ENCODE measurements around the gene CD14.
A peak's percentile ranks its signal among the peaks of the same experiment; 100 is the strongest.
"Not testable (repeated sequence)": the region's sequence is repeated elsewhere in the genome, so short reads cannot be mapped to it uniquely, and the experiment has no call there.

The CD14 gene

DNA sequence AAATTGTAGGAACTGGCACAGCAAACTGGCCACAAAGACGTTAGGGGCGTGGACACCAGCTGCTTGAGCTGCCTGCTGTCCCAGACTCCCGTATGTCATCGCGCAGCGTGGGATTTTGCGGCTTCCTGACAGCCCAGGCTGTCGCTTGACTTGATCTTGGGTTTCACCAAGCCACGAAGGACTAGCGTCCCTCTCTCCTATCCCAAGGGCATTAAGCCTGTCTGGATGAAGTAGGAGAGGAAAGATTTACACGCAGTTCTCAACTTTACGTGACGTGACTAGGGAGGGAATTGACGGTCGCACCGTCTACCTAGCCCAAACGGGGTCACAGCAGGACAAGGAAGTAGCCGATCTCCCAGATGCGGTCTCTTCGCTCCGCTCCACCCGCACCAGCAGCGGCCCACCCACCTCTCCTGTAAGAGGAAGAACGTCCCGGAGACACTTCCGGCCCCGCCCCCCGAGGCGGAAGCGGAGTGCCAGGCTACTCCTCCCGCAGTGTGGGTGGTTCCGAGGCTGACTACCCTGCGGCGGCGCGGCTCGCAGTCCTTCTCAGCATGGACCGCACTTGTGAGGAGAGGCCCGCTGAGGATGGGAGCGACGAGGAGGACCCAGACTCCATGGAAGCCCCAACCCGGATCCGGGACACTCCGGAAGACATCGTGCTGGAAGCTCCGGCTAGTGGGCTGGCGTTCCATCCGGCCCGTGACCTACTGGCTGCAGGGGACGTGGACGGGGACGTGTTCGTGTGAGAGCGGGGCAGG, 31.6 kb upstream of the CD14 start, which contains the start of gene WDR55:
TSS of gene WDR55 (plus strand) at position 546 of the 761 bp plus-strand sequence. CDS start at position 555, 9 bp downstream.
- Histone ChIP-seq H3K4me2 (ENCODE audit: low read length) (peak within 1 kb of the TSS; percentile 90), H2AFZ (ENCODE audit: low read length) (0 out of 2 replicates have a peak within 1 kb of the TSS, but pooled peaks have one; percentile 10), H3K9ac (ENCODE audit: low read length) (peak within 1 kb of the TSS; percentile 84), H4K20me1 (ENCODE audit: insufficient read depth, low read length) (no peaks in the 10 kb centered on the region), H3K79me2 (ENCODE audit: insufficient read depth, low read length) (no peaks in the 10 kb centered on the region), H3K4me1 (ENCODE audit: insufficient read depth, low read length, severe bottlenecking) (peaks cover 19% of the 10 kb centered on the region), H3K9me3 (ENCODE audit: low read length) (no peaks in the 10 kb centered on the region), H3F3A (ENCODE audit: insufficient read depth, low read length) (peaks cover 7% of the 10 kb centered on the region; the same call in 1 of the 2 replicates), H3K9me2 (ENCODE audit: low read depth, low read length) (no peaks in the 10 kb centered on the region), H3K27ac (ENCODE audit: low read depth, low read length, poor library complexity, severe bottlenecking) (peak within 1 kb of the TSS; percentile 57), H3K4me3 (ENCODE audit: low read depth, low read length, poor library complexity, severe bottlenecking) (peak within 1 kb of the TSS; percentile 92), H3K27me3 (ENCODE audit: insufficient read depth, low read length) (no peaks in the 10 kb centered on the region), H3K36me3 (ENCODE audit: insufficient read depth, low read length) (peaks cover 66% of the 10 kb centered on the region)
- TF ChIP-seq, protein P1, sequence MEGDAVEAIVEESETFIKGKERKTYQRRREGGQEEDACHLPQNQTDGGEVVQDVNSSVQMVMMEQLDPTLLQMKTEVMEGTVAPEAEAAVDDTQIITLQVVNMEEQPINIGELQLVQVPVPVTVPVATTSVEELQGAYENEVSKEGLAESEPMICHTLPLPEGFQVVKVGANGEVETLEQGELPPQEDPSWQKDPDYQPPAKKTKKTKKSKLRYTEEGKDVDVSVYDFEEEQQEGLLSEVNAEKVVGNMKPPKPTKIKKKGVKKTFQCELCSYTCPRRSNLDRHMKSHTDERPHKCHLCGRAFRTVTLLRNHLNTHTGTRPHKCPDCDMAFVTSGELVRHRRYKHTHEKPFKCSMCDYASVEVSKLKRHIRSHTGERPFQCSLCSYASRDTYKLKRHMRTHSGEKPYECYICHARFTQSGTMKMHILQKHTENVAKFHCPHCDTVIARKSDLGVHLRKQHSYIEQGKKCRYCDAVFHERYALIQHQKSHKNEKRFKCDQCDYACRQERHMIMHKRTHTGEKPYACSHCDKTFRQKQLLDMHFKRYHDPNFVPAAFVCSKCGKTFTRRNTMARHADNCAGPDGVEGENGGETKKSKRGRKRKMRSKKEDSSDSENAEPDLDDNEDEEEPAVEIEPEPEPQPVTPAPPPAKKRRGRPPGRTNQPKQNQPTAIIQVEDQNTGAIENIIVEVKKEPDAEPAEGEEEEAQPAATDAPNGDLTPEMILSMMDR (IDR thresholded peaks at IDR 0.05; ENCODE audit: low read length), result no peak
- no peak for TF ChIP-seq EZH2 (IDR thresholded peaks at IDR 0.05; ENCODE audit: borderline replicate concordance, low read length)

DNA sequence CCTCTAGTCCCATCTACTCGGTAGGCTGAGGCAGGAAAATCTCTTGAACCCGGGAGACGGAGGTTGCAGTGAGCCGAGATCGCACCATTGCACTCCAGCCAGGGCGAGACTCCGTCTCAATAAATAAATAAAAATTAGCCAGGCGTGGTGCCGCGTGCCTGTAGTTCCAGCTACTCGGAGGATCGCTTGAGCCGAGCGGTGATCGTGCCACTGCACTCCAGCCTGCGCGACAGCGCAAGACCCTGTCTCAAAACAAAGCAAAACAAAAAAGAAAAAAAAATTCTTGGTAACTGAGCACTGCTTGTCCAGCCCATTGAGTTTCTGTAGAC, 31.0 kb upstream of the CD14 start:
- Histone ChIP-seq H3K27me3 (ENCODE audit: insufficient read depth, low read length) (no peaks in the 10 kb centered on the region), H3K4me3 (ENCODE audit: low read depth, low read length, poor library complexity, severe bottlenecking) (peak overlapping the region; percentile 92), H3F3A (ENCODE audit: insufficient read depth, low read length) (peaks cover 7% of the 10 kb centered on the region; the same call in 1 of the 2 replicates), H3K36me3 (ENCODE audit: insufficient read depth, low read length) (peaks cover 66% of the 10 kb centered on the region), H3K9ac (ENCODE audit: low read length) (peak overlapping the region; percentile 84), H3K4me2 (ENCODE audit: low read length) (peak overlapping the region; percentile 90), H3K27ac (ENCODE audit: low read depth, low read length, poor library complexity, severe bottlenecking) (peak overlapping the region; percentile 57), H4K20me1 (ENCODE audit: insufficient read depth, low read length) (no peaks in the 10 kb centered on the region), H3K9me2 (ENCODE audit: low read depth, low read length) (no peaks in the 10 kb centered on the region), H3K79me2 (ENCODE audit: insufficient read depth, low read length) (no peaks in the 10 kb centered on the region), H3K9me3 (ENCODE audit: low read length) (no peaks in the 10 kb centered on the region), H3K4me1 (ENCODE audit: insufficient read depth, low read length, severe bottlenecking) (peaks cover 19% of the 10 kb centered on the region), H2AFZ (ENCODE audit: low read length) (no peak overlapping the region)
- no peak for TF ChIP-seq EZH2 (IDR thresholded peaks at IDR 0.05; ENCODE audit: borderline replicate concordance, low read length)
- TF ChIP-seq, protein P1 (IDR thresholded peaks at IDR 0.05; ENCODE audit: low read length), result no peak

DNA sequence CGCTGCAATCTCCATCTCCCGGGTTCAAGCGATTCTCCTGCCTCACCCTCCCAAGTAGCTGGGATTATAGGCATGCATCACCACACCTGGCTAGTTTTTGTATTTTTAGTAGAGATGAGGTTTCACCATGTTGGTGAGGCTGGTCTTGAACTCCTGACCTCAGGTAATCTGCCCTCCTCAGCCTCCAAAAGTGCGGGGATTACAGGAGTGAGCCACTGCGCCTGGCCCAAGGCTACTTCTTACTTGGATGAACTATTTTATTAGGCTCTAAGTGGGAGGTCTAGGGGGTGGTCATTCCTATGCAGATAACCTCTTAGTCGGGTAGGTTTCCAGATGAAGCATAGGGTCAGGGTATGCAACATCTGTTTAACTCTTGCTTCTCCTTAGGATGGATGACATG, 27.4 kb upstream of the CD14 start:
- peaks cover 75% of the 10 kb centered on the region for H3K36me3 ChIP-seq (ENCODE audit: insufficient read depth, low read length)
- not testable (repeated sequence) for H3K4me2 ChIP-seq (ENCODE audit: low read length); H2AFZ ChIP-seq (ENCODE audit: low read length); H3K79me2 ChIP-seq (ENCODE audit: insufficient read depth, low read length); H3K4me3 ChIP-seq (ENCODE audit: low read depth, low read length, poor library complexity, severe bottlenecking); H3K27ac ChIP-seq (ENCODE audit: low read depth, low read length, poor library complexity, severe bottlenecking); H3K9me2 ChIP-seq (ENCODE audit: low read depth, low read length); H3K27me3 ChIP-seq (ENCODE audit: insufficient read depth, low read length); H3F3A ChIP-seq (ENCODE audit: insufficient read depth, low read length); H3K9ac ChIP-seq (ENCODE audit: low read length); H3K4me1 ChIP-seq (ENCODE audit: insufficient read depth, low read length, severe bottlenecking); H3K9me3 ChIP-seq (ENCODE audit: low read length); H4K20me1 ChIP-seq (ENCODE audit: insufficient read depth, low read length)

DNA sequence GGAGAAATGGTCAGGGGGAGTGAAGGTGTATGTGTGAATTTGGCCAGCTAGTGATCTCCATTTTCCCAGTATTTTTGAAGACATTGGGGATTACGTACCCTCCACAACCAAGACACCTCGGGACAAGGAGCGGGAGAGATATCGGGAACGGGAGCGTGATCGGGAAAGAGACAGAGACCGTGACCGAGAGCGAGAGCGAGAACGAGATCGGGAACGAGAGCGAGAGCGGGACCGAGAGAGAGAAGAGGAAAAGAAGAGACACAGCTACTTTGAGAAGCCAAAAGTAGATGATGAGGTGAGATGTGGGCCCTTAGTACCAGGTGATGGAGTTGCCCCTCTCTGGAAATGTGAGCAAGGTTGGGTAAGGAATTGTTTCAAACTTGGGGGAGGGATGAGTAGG, 25.9 kb upstream of the CD14 start:
- Histone ChIP-seq H3F3A (ENCODE audit: insufficient read depth, low read length) (peaks cover 7% of the 10 kb centered on the region; the same call in 1 of the 2 replicates), H3K9ac (ENCODE audit: low read length) (no peak overlapping the region), H3K27ac (ENCODE audit: low read depth, low read length, poor library complexity, severe bottlenecking) (no peak overlapping the region), H3K4me3 (ENCODE audit: low read depth, low read length, poor library complexity, severe bottlenecking) (no peak overlapping the region), H4K20me1 (ENCODE audit: insufficient read depth, low read length) (no peaks in the 10 kb centered on the region), H3K4me1 (ENCODE audit: insufficient read depth, low read length, severe bottlenecking) (peaks cover under 1% of the 10 kb centered on the region), H3K36me3 (ENCODE audit: insufficient read depth, low read length) (peaks cover 90% of the 10 kb centered on the region), H3K9me3 (ENCODE audit: low read length) (no peaks in the 10 kb centered on the region), H3K27me3 (ENCODE audit: insufficient read depth, low read length) (no peaks in the 10 kb centered on the region), H2AFZ (ENCODE audit: low read length) (no peak overlapping the region), H3K79me2 (ENCODE audit: insufficient read depth, low read length) (no peaks in the 10 kb centered on the region), H3K9me2 (ENCODE audit: low read depth, low read length) (no peaks in the 10 kb centered on the region), H3K4me2 (ENCODE audit: low read length) (no peak overlapping the region)
- TF ChIP-seq EZH2 (IDR thresholded peaks at IDR 0.05; ENCODE audit: borderline replicate concordance, low read length), result no peak
- TF ChIP-seq, protein P1 (IDR thresholded peaks at IDR 0.05; ENCODE audit: low read length), result no peak

Measured in OCI-LY1 (cell line).